ENCODE data around the gene POLR2I.
"Not testable (repeated sequence)": the region's sequence is repeated elsewhere in the genome, so short reads cannot be mapped to it uniquely, and the experiment has no call there.

POLR2I gene

GRCh38 chr19:36100476-36100875 lies 14.2 kb downstream of the POLR2I start:
- DNase-seq (ENCODE audit: low read depth), result no peak

DNA sequence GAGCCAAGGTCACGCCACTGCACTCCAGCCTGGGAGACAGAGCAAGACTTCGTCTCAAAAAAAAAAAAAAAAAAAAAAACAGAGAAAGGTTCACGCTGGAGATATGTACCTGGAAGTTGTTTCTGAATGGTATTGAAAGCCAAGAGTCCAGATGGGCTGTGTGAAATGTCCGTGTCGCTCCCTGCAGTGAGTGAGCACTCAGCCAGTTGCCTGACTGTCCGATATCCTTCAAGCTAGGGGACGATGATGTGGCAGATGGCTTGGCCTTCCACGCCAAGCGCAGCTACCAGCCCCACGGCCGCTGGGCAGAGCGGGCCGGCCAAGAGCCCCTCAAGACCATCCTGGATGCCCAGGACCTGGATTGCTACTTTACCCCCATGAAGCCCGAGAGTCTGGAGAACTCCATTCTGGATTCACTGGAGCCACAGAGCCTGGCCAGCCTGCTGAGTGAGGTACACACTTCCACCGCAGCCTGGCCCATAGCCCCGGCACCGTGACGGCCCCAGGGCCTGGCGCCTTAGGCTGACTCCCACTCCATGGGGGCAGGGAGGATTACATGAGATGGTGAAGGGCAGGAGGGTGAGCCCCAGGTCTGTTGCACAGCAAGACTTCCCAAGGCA lies 15.4 kb downstream of the POLR2I start:
- no peak for DNase-seq (ENCODE audit: low read depth)

GRCh38 chr19:36097036-36097435 lies 17.6 kb downstream of the POLR2I start:
- no peak for DNase-seq (ENCODE audit: low read depth)

DNA sequence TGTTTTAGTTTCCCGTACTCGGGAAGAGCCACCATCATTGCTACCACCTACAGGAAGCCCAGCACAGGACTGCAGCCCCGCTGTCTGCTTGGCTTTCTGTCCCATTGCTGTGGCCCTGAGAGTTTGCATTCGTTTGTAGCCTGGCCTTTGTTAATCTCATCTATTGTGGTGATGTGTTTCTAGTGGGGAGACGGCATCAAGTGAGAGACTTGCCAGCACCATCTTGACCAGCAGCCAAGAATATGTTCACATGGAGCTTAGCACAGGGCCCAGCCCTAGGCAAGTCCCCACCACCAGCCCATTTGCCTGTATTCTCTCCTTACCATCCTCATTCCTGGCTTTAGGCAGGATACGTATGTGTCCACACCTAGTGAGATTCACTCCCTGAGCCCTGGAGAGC lies 21.0 kb downstream of the POLR2I start:
- DNase-seq (ENCODE audit: low read depth), result no peak

GRCh38 chr19:36093146-36093662 lies 21.5 kb downstream of the POLR2I start:
- DNase-seq (ENCODE audit: low read depth), result no peak

GRCh38 chr19:36092566-36092965 lies 22.1 kb downstream of the POLR2I start:
- no peak for DNase-seq (ENCODE audit: low read depth)

- DNase-seq (ENCODE audit: low read depth), result no peak
These were observed 23.6 kb downstream of the POLR2I start for GRCh38 chr19:36090910-36091695.

- no peak for DNase-seq (ENCODE audit: low read depth)
These were observed 24.8 kb downstream of the POLR2I start for GRCh38 chr19:36089847-36090246.

GRCh38 chr19:36086326-36086725 lies 28.3 kb downstream of the POLR2I start:
- no peak for DNase-seq (ENCODE audit: low read depth)

- no peak for DNase-seq (ENCODE audit: low read depth)
These were observed 30.3 kb downstream of the POLR2I start for GRCh38 chr19:36084231-36085009.

GRCh38 chr19:36082916-36083315 lies 31.8 kb downstream of the POLR2I start:
- no peak for DNase-seq (ENCODE audit: low read depth)

- no peak for DNase-seq (ENCODE audit: low read depth)
These were observed 32.8 kb downstream of the POLR2I start for GRCh38 chr19:36081894-36082293.

DNA sequence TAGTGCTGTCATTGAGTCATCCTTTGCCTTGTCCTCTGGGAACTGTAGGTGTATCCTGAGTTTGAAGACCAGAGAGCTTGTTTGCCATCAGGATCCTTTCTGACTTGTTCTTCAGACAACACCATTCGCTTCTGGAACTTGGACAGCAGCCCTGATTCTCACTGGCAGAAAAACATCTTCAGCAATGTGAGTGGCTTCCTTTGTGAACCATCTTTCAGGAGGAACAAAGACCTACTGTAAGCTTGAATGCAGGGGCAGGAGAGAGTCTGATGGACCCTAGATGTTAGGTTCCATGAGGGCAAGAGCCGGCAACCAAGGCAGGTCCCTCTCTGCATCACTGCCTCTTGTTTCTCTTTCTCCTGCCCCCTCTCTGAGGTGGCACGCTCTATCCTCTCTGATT lies 33.3 kb downstream of the POLR2I start:
- no peak for DNase-seq (ENCODE audit: low read depth)

- DNase-seq (ENCODE audit: low read depth), result no peak
These were observed 35.2 kb downstream of the POLR2I start for GRCh38 chr19:36079389-36079945.

GRCh38 chr19:36073121-36073876 lies 41.4 kb downstream of the POLR2I start:
- no peak for DNase-seq (ENCODE audit: low read depth)

DNA sequence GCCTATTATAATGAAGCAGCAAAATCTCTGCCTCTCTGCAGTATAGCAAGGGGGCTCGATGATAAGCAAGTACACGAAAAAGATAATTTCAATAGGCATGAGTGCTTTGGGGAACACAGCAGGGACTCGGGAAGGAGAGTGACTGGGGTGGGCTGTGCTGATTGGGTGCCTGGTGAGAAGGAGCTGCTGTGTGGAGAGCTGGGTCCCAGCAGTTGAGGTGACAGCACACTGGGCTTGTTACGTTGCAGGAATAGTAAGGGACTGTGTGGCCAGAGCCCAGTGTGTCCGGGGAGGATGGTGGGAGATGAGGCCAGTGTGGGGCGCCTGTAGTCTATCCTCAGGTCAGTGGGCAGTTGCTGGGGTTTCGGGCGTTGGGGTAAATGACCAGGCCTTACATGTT lies 42.6 kb downstream of the POLR2I start:
- DNase-seq (ENCODE audit: low read depth), result no peak

- not testable (repeated sequence) for DNase-seq (ENCODE audit: low read depth)
These were observed 45.7 kb downstream of the POLR2I start for GRCh38 chr19:36068810-36069499.

- DNase-seq (ENCODE audit: low read depth), result no peak
These were observed 47.0 kb downstream of the POLR2I start for GRCh38 chr19:36067681-36068080.

DNA sequence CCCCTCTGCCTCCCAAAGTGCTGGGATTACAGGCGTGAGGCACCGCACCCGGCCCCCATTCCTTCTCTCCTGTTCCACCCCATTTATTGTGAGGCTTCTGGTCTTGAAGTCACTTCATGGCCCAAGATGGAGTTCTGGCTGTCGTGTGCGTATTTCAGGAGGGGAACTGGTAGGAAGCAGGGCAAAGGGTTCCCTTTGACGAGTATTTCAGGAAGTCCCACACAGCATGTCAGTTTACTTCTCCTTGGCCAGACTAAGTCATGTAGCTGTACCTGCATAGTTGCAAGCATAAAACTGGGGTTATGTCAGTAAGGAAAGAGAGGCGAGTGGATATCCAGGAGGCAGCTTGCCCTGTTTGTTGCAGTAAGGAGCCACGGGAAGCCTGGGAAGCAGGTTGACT lies 49.8 kb downstream of the POLR2I start:
- no peak for DNase-seq (ENCODE audit: low read depth)

Measured in stimulated activated CD8-positive, alpha-beta memory T cell treated with anti-CD3 and anti-CD28 coated beads, Interleukin-12 subunit alpha, Interleukin-12 subunit beta, amount 100 ng/mL, for 4 hours (primary cell).